GM19468 (cell line): ENCODE results near the gene KPRP.

Experiments
- ATAC-seq: cut with Tn5 transposase; IDR thresholded peaks from one replicate; pipeline ENCODE4 v1.9.1; 2021; ENCODE audit warnings: mild to moderate bottlenecking, moderate library complexity, moderate number of reproducible peaks; ENCODE audit not compliant: unreplicated experiment; ENCODE audit errors: extremely low read depth

The KPRP gene

DNA sequence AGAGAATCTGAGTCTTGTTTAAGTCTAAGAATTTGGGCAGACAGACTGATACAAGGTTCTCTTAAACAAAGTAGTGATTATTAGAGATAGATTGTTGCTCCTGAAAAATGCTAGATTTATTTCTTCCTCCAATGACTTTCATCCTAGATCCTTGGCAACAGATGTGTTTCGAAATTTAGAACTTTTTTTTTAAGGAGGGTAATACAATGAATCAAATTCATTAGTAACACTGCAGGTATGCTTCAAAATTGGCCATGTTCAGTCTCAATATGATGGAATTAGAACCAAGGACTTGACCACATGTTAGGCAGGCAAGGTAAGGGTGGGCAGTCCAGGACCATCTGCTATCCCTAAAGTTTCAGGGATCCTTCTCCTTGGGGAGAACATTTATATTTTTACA lies 12.6 kb downstream of the KPRP start:
- ATAC-seq: no peak

DNA sequence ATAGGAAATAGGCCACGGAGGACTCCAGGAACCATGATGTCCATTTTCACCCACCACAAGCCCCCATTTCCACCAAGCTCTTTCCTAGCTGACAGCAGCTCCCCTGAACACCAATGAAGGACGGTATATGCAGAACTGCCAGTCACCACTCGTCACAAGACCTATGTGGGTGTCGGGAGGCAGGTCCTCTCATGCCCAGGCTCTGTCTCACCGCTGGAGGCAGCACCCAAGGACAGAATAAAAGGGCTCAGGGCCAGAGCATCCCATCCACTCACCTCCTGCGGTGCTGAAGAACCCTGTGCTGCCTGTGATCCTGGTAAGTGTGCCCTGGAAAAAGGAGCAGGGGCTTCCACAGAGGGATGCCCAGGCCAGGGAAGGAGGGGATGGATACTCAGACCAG lies 17.1 kb downstream of the KPRP start, which contains the start of gene LCE1F:
TSS of gene LCE1F (plus strand) at position 266 of the 400 bp plus-strand sequence. CDS start 1,232 bp downstream, outside the sequence.
- ATAC-seq: no peak

DNA sequence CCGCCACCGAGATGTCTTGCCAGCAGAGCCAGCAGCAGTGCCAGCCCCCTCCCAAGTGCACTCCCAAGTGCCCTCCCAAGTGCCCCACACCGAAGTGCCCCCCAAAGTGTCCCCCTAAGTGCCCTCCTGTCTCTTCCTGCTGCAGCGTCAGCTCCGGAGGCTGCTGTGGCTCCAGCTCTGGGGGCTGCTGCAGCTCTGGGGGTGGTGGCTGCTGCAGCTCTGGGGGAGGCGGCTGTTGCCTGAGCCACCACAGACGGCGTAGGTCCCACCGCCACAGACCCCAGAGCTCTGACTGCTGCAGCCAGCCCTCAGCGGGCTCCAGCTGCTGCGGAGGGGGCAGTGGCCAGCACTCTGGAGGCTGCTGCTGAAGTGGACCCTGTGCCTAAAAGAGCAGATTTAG lies 18.5 kb downstream of the KPRP start:
- ATAC-seq: no peak

DNA sequence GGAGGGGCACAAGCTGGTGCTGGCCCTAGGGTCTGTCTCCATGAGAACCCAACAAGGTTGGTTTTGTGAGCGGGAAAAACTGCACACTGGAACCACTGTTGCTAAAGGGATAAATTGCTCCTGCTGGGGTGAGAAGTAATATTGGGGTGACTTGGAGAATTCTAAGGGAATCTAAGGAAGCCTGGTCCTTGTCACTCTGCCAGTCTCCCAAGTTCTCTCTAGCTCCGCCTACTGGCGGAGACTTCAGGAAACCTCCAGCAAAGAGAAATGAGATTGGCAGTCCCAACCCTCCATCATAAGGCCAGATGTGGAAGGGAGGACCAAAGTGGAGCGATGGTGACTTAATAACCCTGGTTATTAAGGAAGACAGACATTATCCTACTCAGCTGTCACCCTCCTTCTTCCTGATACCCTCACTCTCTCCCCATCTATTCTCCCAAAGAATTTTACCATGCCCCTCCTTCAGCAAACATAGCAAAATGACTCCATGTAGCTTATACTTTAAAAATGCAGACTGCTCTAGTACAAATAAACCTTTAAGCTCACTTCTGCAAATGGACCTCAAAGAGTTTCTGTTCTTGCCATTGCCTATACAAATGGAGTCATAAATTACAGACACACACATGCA lies 19.8 kb downstream of the KPRP start:
- ATAC-seq: no peak

DNA sequence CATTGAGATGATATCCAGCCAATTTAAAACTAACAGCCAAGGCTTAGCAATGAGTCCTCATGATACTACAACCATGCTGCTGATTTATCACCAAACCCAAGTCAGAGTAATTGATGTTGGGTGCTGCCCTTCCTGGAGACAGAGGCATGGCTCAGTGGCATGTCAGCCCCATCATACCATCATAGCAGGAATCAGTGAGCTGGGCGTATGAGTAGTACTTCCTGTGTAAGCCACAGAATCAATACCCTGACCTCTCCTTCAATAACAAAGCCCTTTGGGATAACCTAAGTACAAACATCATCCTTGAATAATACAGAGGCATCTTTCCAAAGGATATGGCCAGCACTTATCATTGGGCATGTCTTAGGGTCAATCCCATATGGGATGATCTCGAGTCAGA lies 25.3 kb downstream of the KPRP start:
- ATAC-seq: no peak

DNA sequence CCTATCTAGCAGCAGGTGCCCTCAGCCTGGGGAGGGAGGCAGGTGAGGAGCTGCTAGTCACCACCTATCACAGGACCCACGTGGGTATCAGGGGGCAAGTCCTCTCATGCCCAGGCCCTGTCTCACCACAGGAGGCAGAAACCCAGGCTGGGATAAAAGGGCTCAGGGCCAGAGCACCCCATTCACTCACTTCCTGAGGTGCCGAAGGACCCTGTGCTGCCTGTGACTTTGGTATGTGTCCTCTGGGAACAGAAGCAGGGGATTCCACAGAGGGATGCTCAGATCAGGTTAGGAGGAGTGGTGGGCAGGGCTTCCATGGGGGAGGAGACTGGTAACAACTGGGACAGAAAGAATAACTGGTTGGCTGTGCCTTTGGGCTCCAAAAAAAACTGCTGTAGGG lies 28.3 kb downstream of the KPRP start, which contains the start of gene LCE1E:
TSS of gene LCE1E (plus strand) at position 181 of the 400 bp plus-strand sequence. CDS start 1,043 bp downstream, outside the sequence.
- no peak for ATAC-seq

- no peak for ATAC-seq
Measured at GRCh38 chr1:152795686-152796085, 37.9 kb downstream of the KPRP start.

- no peak for ATAC-seq
Measured at GRCh38 chr1:152796421-152796820, 38.6 kb downstream of the KPRP start, which contains the start of gene LCE1D. Gene LCE1D (plus strand): TSS chr1:152796721. CDS start chr1:152797795, 1,074 bp downstream.

DNA sequence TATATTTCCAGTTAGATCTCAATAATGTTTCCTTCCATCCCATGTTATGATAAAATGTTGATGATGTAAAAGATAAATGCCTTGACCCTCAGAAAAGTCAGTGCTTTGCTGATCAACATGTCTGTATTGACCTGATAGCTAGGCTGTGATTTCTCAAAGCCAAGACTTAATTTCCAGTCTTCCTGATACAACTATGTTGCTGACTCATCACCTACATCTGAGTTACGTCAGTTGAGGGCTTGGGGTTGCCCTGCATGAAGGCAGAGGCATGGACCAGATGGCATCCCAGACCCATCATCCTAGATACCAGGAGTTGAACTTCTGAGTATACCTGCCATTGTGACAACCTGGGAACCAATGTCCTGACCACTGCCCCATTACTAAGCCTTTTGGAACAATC lies 43.5 kb downstream of the KPRP start:
- ATAC-seq: no peak

- no peak for ATAC-seq
Measured at GRCh38 chr1:152806576-152806975, 48.8 kb downstream of the KPRP start, which contains the start of gene LCE1C. Gene LCE1C (minus strand): TSS chr1:152806651. CDS start chr1:152805478, 1,173 bp downstream.

DNA sequence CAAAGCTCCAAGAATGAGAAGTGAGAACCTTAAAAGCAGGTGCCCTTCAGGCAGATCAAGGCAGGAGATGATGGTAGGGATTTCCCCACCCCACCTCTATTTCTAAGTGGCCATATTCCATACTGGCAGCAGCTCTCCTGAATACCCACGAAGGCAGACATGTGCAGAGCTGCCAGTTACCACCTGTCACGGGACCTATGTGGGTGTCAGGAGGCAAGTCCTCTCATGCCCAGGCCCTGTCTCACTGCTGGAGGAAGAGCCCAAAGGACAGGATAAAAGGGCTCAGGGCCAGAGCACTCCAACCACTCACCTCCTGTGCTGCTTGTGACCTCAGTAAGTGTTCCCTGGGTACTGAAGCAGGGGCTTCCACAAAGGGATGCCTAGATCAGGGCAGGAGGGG lies 53.2 kb downstream of the KPRP start:
- no peak for ATAC-seq
